Liver (tissue), 9 donors: Measurements from ENCODE around the gene DCC. TPM values are rescaled to one million over a fixed set of nuclear protein-coding genes. Genes with fewer than 3 reads are reported as not detected.
"Not testable (repeated sequence)": the region's sequence is repeated elsewhere in the genome, so short reads cannot be mapped to it uniquely, and the experiment has no call there.

Experiments
- DNase-seq: peaks from one replicate; pipeline ENCODE4 v3.0.0-alpha.2; 2017; ENCODE audit warnings: low spot score
- H3K27ac ChIP-seq, 2 donors: one replicate each; pipeline ENCODE4 v1.7.0; 2013; ENCODE audit warnings: inconsistent platforms in 2 of 2, low read length in 2 of 2, control low read depth in 1 of 2, low read depth in 1 of 2, mild to moderate bottlenecking in 1 of 2
- H3K27me3 ChIP-seq, 4 donors: one replicate each; pipeline versions ENCODE4 v1.6.1 to v1.7.0; 2013; ENCODE audit warnings: low read length in 3 of 4, inconsistent platforms in 1 of 4, mild to moderate bottlenecking in 1 of 4, moderate library complexity in 1 of 4; ENCODE audit not compliant: control insufficient read depth in 4 of 4, insufficient read depth in 4 of 4
- H3K36me3 ChIP-seq, 4 donors: one replicate each; pipeline versions ENCODE4 v1.6.1 to v1.7.0; 2013; ENCODE audit warnings: low read length in 3 of 4, mild to moderate bottlenecking in 3 of 4, low read depth in 1 of 4, moderate library complexity in 1 of 4; ENCODE audit not compliant: control insufficient read depth in 4 of 4, insufficient read depth in 3 of 4
- H3K4me1 ChIP-seq, 4 donors: one replicate each; pipeline versions ENCODE4 v1.6.1 to v1.7.0; 2013; ENCODE audit warnings: low read length in 3 of 4, mild to moderate bottlenecking in 3 of 4, moderate library complexity in 1 of 4; ENCODE audit not compliant: control insufficient read depth in 4 of 4, insufficient read depth in 4 of 4
- H3K4me3 ChIP-seq, 3 donors: one replicate each; pipeline versions ENCODE4 v1.6.1 to v1.7.0; 2013; ENCODE audit warnings: low read length in 3 of 3, control low read depth in 1 of 3, low read depth in 1 of 3, mild to moderate bottlenecking in 1 of 3
- H3K9ac ChIP-seq, 2 donors: one replicate each; pipeline ENCODE4 v1.7.0; 2013; ENCODE audit warnings: low read length in 2 of 2, mild to moderate bottlenecking in 2 of 2, moderate library complexity in 2 of 2, control low read depth in 1 of 2, low read depth in 1 of 2
- H3K9me3 ChIP-seq, 4 donors: one replicate each; pipeline versions ENCODE4 v1.6.1 to v1.7.0; 2013; ENCODE audit warnings: low read length in 3 of 4; ENCODE audit not compliant: control insufficient read depth in 4 of 4
- EGR1 ChIP-seq, 2 donors: IDR thresholded peaks; 2 replicates each; pipeline ENCODE4 v1.6.1; 2016 to 2018; ENCODE audit warnings: antibody characterized with exemption in 2 of 2, low read depth in 2 of 2
- FOXA1 ChIP-seq: IDR thresholded peaks from 2 replicates; pipeline ENCODE4 v1.6.1; 2016; ENCODE audit warnings: antibody characterized with exemption
- FOXA2 ChIP-seq: IDR thresholded peaks from 2 replicates; pipeline ENCODE4 v1.6.1; 2016; ENCODE audit warnings: antibody characterized with exemption
- HNF4G ChIP-seq: IDR thresholded peaks from 2 replicates; pipeline ENCODE4 v1.6.1; 2016; ENCODE audit warnings: antibody characterized with exemption
- JUND ChIP-seq, 2 donors: IDR thresholded peaks; 2 replicates each; pipeline ENCODE4 v1.6.1; 2016; ENCODE audit warnings: antibody characterized with exemption in 2 of 2
- NR2F2 ChIP-seq: IDR thresholded peaks from 2 replicates; pipeline ENCODE4 v1.6.1; 2016; ENCODE audit warnings: antibody characterized with exemption
- RAD21 ChIP-seq, 2 donors: IDR thresholded peaks; 2 replicates each; pipeline ENCODE4 v1.6.1; 2016; ENCODE audit warnings: antibody characterized with exemption in 2 of 2, mild to moderate bottlenecking in 2 of 2
- SP1 ChIP-seq: IDR thresholded peaks from 2 replicates; pipeline ENCODE4 v1.6.1; 2018; ENCODE audit warnings: antibody characterized with exemption, mild to moderate bottlenecking
- WGBS: extraction: QIAGEN DNeasy Blood & Tissue Kit; methylation state at CpG from one replicate; pipeline ENCODE4 v1.1.7; 2013; 5-methylcytosine and 5-hydroxymethylcytosine counted together
- polyA plus RNA-seq, 2 donors: library from polyadenylated mRNA; stranded (reverse) in 1 of 2; unstranded in 1 of 2; fragments of 200-250 nt in 1 of 2; fragments of >200 nt in 1 of 2; fragmentation: Nextera tagmentation in 1 of 2; extraction: Ambion mirVana in 1 of 2; gene quantifications; one replicate each; pipeline versions ENCODE4 v1.2.1 to v1.2.3, GENCODE V29; 2013 to 2015
- total RNA-seq, 2 donors: library from RNA; depleted of rRNA; stranded (reverse); fragments of >200 nt; gene quantifications; one replicate each; pipeline ENCODE4 v1.2.3, GENCODE V29; 2014
- TF ChIP-seq, protein P1 (sequence below): IDR thresholded peaks from 2 replicates; pipeline ENCODE4 v1.6.1; 2016; ENCODE audit warnings: antibody characterized with exemption
- TF ChIP-seq, protein P2 (sequence below): fragments of 150-350 bp; IDR thresholded peaks from 2 replicates; pipeline ENCODE4 v1.5.1; 2017; ENCODE audit warnings: improper control_type of control experiment, low read depth, low read length; ENCODE audit not compliant: missing input control
- donor health status: healthy.
- donor health status: healthy.
- donor health status: healthy.
- donor health status: healthy.
- donor health status: healthy.

DCC gene
- total and polyA plus RNA-seq, 4 donors = under 0.01 to 0.03 TPM; not detected in 2

DNA sequence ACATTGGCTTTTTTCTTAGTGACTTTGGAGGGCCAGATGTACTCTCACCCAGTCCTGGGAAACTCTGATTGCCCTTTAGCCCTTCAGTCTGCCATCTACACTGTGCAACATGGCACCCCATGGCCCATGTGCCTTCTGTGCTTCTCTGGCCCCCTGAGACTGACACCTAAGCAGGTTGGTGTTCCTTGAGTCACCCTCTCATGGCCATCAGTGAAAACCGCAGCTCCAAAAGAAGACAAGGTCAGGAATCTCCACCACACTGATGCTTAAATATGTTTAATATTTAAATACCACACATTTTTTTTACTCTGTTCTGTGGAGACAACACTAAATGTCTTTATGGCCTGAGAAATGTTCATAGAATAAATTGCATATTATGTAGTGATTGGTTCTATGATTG is 23.9 kb downstream of the DCC start (continued):
- no peak for TF ChIP-seq EGR1 (IDR thresholded peaks at IDR 0.05; ENCODE audit: low read depth in 2 of 2)

DNA sequence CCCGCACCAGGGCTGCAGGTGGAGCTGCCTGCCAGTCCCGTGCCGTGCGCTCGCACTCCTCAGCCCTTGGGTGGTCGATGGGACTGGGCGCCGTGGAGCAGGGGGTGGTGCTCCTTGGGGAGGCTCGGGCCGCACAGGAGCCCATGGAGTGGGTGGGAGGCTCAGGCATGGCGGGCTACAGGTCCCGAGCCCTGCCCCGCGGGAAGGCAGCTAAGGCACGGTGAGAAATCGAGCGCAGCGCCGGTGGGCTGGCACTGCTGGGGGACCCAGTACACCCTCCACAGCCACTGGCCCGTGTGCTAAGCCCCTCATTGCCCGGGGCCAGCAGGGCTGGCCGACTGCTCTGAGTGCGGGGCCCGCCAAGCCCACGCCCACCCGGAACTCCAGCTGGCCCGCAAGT is 26.9 kb downstream of the DCC start:
- H3K9me3 ChIP-seq, H3K4me3 ChIP-seq, H3K27ac ChIP-seq, H3K9ac ChIP-seq, H3K27me3 ChIP-seq, H3K4me1 ChIP-seq, DNase-seq, H3K36me3 ChIP-seq: not testable (repeated sequence)
- 93% methylated on average over 27 of the region's 27 CpGs for WGBS

DNA sequence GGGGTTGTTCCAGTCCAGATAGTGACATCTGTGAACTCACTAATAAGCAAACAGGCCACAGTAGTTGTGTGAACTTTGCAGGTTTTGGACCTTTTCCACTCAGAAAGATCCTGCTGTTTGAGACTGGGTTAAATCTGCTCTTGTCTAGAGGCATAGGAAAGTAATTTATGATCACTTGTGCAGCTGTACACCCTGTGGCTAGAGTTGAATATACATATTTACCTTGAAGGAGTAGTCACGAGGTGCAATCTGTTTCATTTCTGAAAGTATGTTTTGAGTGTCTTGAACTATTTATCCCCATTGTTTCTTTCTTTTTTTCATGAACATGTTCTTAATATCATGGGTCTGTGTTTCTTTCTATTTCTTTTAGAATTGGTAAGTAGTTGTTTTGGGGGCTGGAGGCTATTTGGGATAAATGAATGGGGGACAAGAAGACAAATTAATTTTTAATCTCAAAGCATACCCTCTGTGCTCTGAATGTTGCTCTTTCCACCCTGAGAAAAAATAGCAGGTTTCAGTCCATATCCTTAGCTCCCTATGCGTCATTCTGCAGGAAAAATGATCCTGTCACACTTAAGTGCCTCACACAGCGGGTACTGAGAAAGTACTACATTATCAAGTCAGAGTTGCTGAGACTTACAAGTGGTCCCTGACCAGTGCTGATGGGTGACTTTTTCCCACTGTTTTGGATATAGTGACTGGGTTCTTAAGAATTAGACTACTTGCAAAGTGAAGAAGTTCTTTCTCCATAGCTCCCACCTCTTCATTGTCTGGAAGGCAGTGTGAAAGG is 28.2 kb downstream of the DCC start:
- Histone ChIP-seq H3K4me1 (no peaks in the 10 kb centered on the region), H3K27me3 (peaks cover 0 to 3% (median 2%) of the 10 kb centered on the region in 4 donors), H3K9me3 (no peaks in the 10 kb centered on the region), H3K27ac (no peak overlapping the region), H3K9ac (no peak overlapping the region), H3K36me3 (no peaks in the 10 kb centered on the region), H3K4me3 (no peak overlapping the region)
- no peak for TF ChIP-seq RAD21 (IDR thresholded peaks at IDR 0.05)
- TF ChIP-seq SP1 = no peak
- TF ChIP-seq JUND (IDR thresholded peaks at IDR 0.05) = no peak
- no peak for DNase-seq
- 62% methylated on average over 3 of the region's 3 CpGs for WGBS

DNA sequence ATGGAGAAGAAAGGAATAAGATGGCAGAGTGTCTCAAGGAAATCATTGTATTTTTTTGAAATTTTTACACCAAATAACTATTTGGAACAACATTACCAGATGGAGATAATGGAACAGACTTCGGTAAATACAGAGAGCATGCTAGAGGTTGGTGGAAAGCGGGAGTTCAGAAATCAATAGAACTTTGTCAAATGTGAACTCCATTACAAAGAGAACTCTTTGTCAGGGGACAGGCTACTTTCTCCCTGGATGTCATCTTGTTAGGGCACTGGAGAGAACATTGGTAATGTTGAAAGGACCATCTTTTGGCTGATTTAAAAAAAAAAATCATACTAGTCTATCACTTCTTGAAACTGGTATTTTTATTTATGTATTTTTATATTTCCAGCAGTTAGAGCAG is 30.8 kb downstream of the DCC start:
- 57% methylated on average over 2 of the region's 2 CpGs for WGBS

More for the DNA sequence above, 30.8 kb downstream of the DCC start:
- Histone ChIP-seq H3K9me3 (no peaks in the 10 kb centered on the region), H3K27ac (no peak overlapping the region), H3K4me1 (no peaks in the 10 kb centered on the region), H3K36me3 (no peaks in the 10 kb centered on the region), H3K27me3 (peaks cover 0 to 3% (median 0%) of the 10 kb centered on the region in 4 donors), H3K9ac (no peak overlapping the region), H3K4me3 (no peak overlapping the region)
- no peak for TF ChIP-seq HNF4G
- TF ChIP-seq, protein P1, sequence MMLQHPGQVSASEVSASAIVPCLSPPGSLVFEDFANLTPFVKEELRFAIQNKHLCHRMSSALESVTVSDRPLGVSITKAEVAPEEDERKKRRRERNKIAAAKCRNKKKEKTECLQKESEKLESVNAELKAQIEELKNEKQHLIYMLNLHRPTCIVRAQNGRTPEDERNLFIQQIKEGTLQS = no peak
- no peak for TF ChIP-seq JUND (IDR thresholded peaks at IDR 0.05)
- TF ChIP-seq FOXA2 = no peak
- TF ChIP-seq FOXA1 = no peak
- no peak for TF ChIP-seq NR2F2
- TF ChIP-seq, protein P2, sequence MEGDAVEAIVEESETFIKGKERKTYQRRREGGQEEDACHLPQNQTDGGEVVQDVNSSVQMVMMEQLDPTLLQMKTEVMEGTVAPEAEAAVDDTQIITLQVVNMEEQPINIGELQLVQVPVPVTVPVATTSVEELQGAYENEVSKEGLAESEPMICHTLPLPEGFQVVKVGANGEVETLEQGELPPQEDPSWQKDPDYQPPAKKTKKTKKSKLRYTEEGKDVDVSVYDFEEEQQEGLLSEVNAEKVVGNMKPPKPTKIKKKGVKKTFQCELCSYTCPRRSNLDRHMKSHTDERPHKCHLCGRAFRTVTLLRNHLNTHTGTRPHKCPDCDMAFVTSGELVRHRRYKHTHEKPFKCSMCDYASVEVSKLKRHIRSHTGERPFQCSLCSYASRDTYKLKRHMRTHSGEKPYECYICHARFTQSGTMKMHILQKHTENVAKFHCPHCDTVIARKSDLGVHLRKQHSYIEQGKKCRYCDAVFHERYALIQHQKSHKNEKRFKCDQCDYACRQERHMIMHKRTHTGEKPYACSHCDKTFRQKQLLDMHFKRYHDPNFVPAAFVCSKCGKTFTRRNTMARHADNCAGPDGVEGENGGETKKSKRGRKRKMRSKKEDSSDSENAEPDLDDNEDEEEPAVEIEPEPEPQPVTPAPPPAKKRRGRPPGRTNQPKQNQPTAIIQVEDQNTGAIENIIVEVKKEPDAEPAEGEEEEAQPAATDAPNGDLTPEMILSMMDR = no peak
- no peak for TF ChIP-seq EGR1 (IDR thresholded peaks at IDR 0.05; ENCODE audit: low read depth in 2 of 2)
- DNase-seq = no peak
